ENCODE results near the gene SUN2. TPM values are rescaled to one million over a fixed set of nuclear protein-coding genes. Genes with fewer than 3 reads are reported as not detected.

Gene SUN2
- total RNA-seq, 2 experiments from 2014 or later = 101 to 107 TPM

DNA sequence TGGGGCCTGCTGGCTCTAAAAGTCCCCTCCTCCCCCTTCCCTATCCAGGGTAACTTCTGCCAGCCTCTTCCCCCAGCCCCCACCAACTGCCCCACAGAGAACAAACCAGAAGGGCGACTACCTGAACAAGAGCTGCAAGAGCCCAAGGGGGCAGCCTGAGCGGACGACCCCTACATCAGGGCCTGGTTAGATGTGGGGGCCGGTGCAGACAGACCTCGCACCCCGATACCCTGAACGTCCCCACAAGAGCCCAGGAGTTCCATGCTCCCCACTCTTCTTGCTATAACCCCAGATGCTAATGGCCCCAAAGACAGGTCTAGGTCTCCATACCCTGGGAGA lies 20.7 kb downstream of the SUN2 start:
- Mint-ChIP-seq H3K4me1 (ENCODE audit: low read depth) (peaks cover 42% of the 10 kb centered on the region), H3K27me3 (no peaks in the 10 kb centered on the region), H3K36me3 (ENCODE audit: low read depth) (peaks cover 48% of the 10 kb centered on the region), H3K9me3 (no peaks in the 10 kb centered on the region), H3K27ac (peak overlapping the region; percentile 85), H3K4me3 (no peak overlapping the region)
- ChIA-PET POLR2A (interaction anchor here (0.7 to 41.0 kb wide), 4 partner anchors 7 to 254 kb away, joined by 3 to 905 read pairs (median 454); partner anchors contain the start of genes GTPBP1 and SUN2), CTCF (interaction anchor here (1.2 to 6.2 kb wide), 7 partner anchors 7 to 108 kb away, joined by 3 to 73 read pairs (median 18); no protein-coding TSS in a partner anchor)
- intact Hi-C loops (cut with micrococcal nuclease) = no loop called here
- DNase-seq (no peak), ATAC-seq (no peak)
- TF ChIP-seq, protein P1, sequence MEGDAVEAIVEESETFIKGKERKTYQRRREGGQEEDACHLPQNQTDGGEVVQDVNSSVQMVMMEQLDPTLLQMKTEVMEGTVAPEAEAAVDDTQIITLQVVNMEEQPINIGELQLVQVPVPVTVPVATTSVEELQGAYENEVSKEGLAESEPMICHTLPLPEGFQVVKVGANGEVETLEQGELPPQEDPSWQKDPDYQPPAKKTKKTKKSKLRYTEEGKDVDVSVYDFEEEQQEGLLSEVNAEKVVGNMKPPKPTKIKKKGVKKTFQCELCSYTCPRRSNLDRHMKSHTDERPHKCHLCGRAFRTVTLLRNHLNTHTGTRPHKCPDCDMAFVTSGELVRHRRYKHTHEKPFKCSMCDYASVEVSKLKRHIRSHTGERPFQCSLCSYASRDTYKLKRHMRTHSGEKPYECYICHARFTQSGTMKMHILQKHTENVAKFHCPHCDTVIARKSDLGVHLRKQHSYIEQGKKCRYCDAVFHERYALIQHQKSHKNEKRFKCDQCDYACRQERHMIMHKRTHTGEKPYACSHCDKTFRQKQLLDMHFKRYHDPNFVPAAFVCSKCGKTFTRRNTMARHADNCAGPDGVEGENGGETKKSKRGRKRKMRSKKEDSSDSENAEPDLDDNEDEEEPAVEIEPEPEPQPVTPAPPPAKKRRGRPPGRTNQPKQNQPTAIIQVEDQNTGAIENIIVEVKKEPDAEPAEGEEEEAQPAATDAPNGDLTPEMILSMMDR (IDR thresholded peaks at IDR 0.05) = no peak

- ChIA-PET CTCF (interaction anchor here (0.8 to 6.2 kb wide), 11 partner anchors 8 to 269 kb away, joined by 3 to 73 read pairs (median 4); no protein-coding TSS in a partner anchor), POLR2A (interaction anchor here (0.6 to 41.0 kb wide), 5 partner anchors 7 to 53 kb away, joined by 3 to 905 read pairs (median 4); partner anchors contain the start of genes GTPBP1, SUN2 and TOMM22)
- TF ChIP-seq, protein P1 (IDR thresholded peaks at IDR 0.05) = no peak
- no peak overlapping the region for H3K4me3 Mint-ChIP-seq
- H3K27ac Mint-ChIP-seq = peak overlapping the region; percentile 69
- ATAC-seq (no peak), DNase-seq (no peak)
- H3K36me3 Mint-ChIP-seq (ENCODE audit: low read depth) = peaks cover 48% of the 10 kb centered on the region
- intact Hi-C loops (cut with micrococcal nuclease) = no loop called here
- no peaks in the 10 kb centered on the region for H3K9me3 Mint-ChIP-seq
- H3K27me3 Mint-ChIP-seq = no peaks in the 10 kb centered on the region
- peaks cover 40% of the 10 kb centered on the region for H3K4me1 Mint-ChIP-seq (ENCODE audit: low read depth)
Observed at GRCh38 chr22:38734421-38735100, 21.2 kb downstream of the SUN2 start.

GRCh38 chr22:38733724-38734381 lies 21.9 kb downstream of the SUN2 start:
- Mint-ChIP-seq H3K27ac (peak overlapping the region; percentile 69), H3K4me3 (no peak overlapping the region), H3K27me3 (no peaks in the 10 kb centered on the region), H3K4me1 (ENCODE audit: low read depth) (peaks cover 40% of the 10 kb centered on the region), H3K36me3 (ENCODE audit: low read depth) (peaks cover 48% of the 10 kb centered on the region), H3K9me3 (no peaks in the 10 kb centered on the region)
- POLR2A ChIA-PET = interaction anchor here (0.6 to 41.0 kb wide), 5 partner anchors 8 to 52 kb away, joined by 3 to 905 read pairs (median 4); partner anchors contain the start of genes GTPBP1, SUN2 and TOMM22
- CTCF ChIA-PET = interaction anchor here (0.8 to 6.2 kb wide), 14 partner anchors 9 to 681 kb away, joined by 3 to 73 read pairs (median 4); no protein-coding TSS in a partner anchor
- DNase-seq (no peak), ATAC-seq (peak; percentile 5)
- intact Hi-C loops (cut with micrococcal nuclease) = no loop called here
- TF ChIP-seq, protein P1 (IDR thresholded peaks at IDR 0.05) = no peak

DNA sequence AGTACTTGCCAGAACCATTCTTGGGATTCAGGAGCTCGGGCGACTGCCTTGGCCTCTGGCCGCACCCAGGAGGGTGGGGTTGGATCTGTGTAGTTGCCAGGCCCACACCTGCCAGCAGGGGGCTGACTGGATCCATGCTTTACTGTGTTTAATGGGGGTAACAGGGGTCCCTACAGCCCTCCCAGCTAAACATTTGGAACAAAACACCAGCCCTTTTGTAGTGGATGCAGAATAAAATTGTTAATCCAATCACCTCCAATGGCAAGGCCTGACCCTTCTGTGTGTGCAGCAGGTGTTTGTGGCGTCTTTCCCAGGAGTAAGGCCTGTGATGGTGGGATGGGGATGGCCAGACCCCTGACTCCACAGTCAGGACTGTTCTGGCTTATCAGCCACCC lies 22.5 kb downstream of the SUN2 start:
- H3K9me3 Mint-ChIP-seq = no peaks in the 10 kb centered on the region
- intact Hi-C loops (cut with micrococcal nuclease) = no loop called here
- peak; percentile 71 for DNase-seq
- peak overlapping the region; percentile 3 for H3K4me3 Mint-ChIP-seq
- H3K27ac Mint-ChIP-seq = peak overlapping the region; percentile 69
- TF ChIP-seq, protein P1 (IDR thresholded peaks at IDR 0.05) = peak; percentile 94
- peak; percentile 61 for ATAC-seq
- H3K4me1 Mint-ChIP-seq (ENCODE audit: low read depth) = peaks cover 38% of the 10 kb centered on the region
- ChIA-PET CTCF (interaction anchor here (0.6 to 6.2 kb wide), 13 partner anchors 9 to 681 kb away, joined by 3 to 73 read pairs (median 5); no protein-coding TSS in a partner anchor), POLR2A (interaction anchor here (1.6 to 41.0 kb wide), 3 partner anchors 8 to 52 kb away, joined by 3 to 905 read pairs (median 905); partner anchors contain the start of genes GTPBP1, SUN2 and TOMM22)
- peaks cover 49% of the 10 kb centered on the region for H3K36me3 Mint-ChIP-seq (ENCODE audit: low read depth)
- H3K27me3 Mint-ChIP-seq = no peaks in the 10 kb centered on the region

Data from activated CD8-positive, alpha-beta T cell treated with anti-CD3 and anti-CD28 coated beads for 36 hours (primary cell).